Esophagus squamous epithelium (tissue), 4 donors: ENCODE results near the gene UCKL1.

Source experiments
- POLR2A ChIP-seq, 4 donors: fragments of 450-650 bp; IDR thresholded peaks; one replicate each; pipeline ENCODE4 v1.6.1; 2017; ENCODE audit warnings: antibody characterized with exemption in 4 of 4, mild to moderate bottlenecking in 4 of 4, moderate library complexity in 3 of 4
- TF ChIP-seq, protein P1 (sequence below), 6 experiments: fragments of 450-650 bp in 4 of 6; fragments of 200-600 bp in 2 of 6; sonication (generic) in 2 of 6; IDR thresholded peaks; one replicate each; pipeline ENCODE4 v1.5.1; 2016 to 2019; ENCODE audit warnings: antibody characterized with exemption in 6 of 6, mild to moderate bottlenecking in 4 of 6, moderate library complexity in 4 of 6

DNA sequence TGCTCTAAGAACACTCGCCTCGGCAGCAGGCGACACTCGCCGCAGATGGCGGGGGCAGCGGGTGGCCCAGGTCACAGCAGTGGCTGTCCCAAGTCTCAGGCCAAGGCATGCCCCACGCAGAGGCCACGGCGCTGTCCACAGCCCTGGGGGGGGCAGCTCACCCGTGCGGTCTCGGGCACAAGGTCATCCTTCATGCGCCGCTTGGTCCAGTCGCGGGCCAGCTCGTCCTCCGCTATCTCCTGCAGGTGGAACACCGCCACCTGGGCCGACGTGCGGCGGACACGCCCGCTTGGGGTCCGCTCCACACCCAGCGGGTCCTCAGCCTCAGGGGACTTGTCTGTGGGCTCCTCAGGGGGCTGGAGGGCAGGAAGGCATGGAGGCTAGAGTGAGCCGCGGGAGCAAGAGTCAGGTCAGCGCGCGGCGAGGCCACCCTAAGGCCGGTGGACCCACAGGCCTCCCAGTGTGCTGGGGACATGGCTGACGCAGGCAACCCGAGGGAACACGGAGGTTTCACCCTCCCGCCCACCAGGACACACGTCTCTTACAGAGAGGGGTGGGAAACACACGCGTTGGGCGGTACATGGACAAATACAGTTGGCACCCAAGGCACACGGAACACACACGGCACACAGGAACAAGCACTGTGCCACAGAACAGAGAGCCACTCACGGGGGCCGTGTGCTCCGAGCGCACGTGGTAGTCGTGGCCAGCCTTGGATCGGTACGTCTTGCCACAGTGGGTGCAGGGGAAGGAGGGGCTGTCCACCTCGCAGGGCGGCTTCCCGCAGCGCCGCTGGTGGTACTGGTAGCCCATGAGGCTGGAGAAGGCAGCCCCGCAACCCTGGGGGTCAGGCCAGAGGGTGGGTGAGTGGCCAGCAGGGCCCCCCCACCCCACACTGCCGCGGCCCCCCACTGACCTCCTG is 6.5 kb upstream of the UCKL1 start:
- TF ChIP-seq, protein P1, sequence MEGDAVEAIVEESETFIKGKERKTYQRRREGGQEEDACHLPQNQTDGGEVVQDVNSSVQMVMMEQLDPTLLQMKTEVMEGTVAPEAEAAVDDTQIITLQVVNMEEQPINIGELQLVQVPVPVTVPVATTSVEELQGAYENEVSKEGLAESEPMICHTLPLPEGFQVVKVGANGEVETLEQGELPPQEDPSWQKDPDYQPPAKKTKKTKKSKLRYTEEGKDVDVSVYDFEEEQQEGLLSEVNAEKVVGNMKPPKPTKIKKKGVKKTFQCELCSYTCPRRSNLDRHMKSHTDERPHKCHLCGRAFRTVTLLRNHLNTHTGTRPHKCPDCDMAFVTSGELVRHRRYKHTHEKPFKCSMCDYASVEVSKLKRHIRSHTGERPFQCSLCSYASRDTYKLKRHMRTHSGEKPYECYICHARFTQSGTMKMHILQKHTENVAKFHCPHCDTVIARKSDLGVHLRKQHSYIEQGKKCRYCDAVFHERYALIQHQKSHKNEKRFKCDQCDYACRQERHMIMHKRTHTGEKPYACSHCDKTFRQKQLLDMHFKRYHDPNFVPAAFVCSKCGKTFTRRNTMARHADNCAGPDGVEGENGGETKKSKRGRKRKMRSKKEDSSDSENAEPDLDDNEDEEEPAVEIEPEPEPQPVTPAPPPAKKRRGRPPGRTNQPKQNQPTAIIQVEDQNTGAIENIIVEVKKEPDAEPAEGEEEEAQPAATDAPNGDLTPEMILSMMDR (IDR thresholded peaks at IDR 0.05), result no peak
- TF ChIP-seq POLR2A (IDR thresholded peaks at IDR 0.05), result no peak
